IPS-18a (cell line): ENCODE results near the gene FER.

Experiments used
- H3K27ac ChIP-seq: one replicate; pipeline ENCODE4 v1.5.1; 2013; ENCODE audit warnings: low read length
- H3K27me3 ChIP-seq: one replicate; pipeline ENCODE4 v1.6.1; 2013; ENCODE audit warnings: mild to moderate bottlenecking, low read length; ENCODE audit not compliant: control insufficient read depth, insufficient read depth
- H3K36me3 ChIP-seq: one replicate; pipeline ENCODE4 v1.6.1; 2013; ENCODE audit warnings: low read depth, low read length; ENCODE audit not compliant: control insufficient read depth
- H3K4me1 ChIP-seq: one replicate; pipeline ENCODE4 v1.6.1; 2013; ENCODE audit warnings: low read depth, low read length; ENCODE audit not compliant: control insufficient read depth
- H3K4me3 ChIP-seq: one replicate; pipeline ENCODE4 v1.5.1; 2013; ENCODE audit warnings: low read length
- H3K9ac ChIP-seq: one replicate; pipeline ENCODE4 v1.6.1; 2013; ENCODE audit warnings: mild to moderate bottlenecking, low read length, moderate library complexity
- H3K9me3 ChIP-seq: one replicate; pipeline ENCODE4 v1.6.1; 2013; ENCODE audit warnings: low read depth, low read length; ENCODE audit not compliant: control insufficient read depth

Gene FER

GRCh38 chr5:109143031-109143430, 395.3 kb downstream of the FER start:
- no peak overlapping the region for H3K4me3 ChIP-seq
- no peaks in the 10 kb centered on the region for H3K4me1 ChIP-seq
- H3K36me3 ChIP-seq: no peaks in the 10 kb centered on the region
- H3K27me3 ChIP-seq: no peaks in the 10 kb centered on the region
- H3K9ac ChIP-seq: no peak overlapping the region
- H3K9me3 ChIP-seq: no peaks in the 10 kb centered on the region
- H3K27ac ChIP-seq: no peak overlapping the region

- no peak overlapping the region for H3K9ac ChIP-seq
- H3K9me3 ChIP-seq: no peaks in the 10 kb centered on the region
- H3K27ac ChIP-seq: no peak overlapping the region
- no peaks in the 10 kb centered on the region for H3K27me3 ChIP-seq
- no peak overlapping the region for H3K4me3 ChIP-seq
- no peaks in the 10 kb centered on the region for H3K4me1 ChIP-seq
- H3K36me3 ChIP-seq: no peaks in the 10 kb centered on the region
These were observed 397.4 kb downstream of the FER start for GRCh38 chr5:109145139-109145538.

GRCh38 chr5:109146591-109146990, 398.9 kb downstream of the FER start:
- no peaks in the 10 kb centered on the region for H3K4me1 ChIP-seq
- no peak overlapping the region for H3K27ac ChIP-seq
- H3K9ac ChIP-seq: no peak overlapping the region
- H3K27me3 ChIP-seq: no peaks in the 10 kb centered on the region
- H3K9me3 ChIP-seq: no peaks in the 10 kb centered on the region
- H3K4me3 ChIP-seq: no peak overlapping the region
- no peaks in the 10 kb centered on the region for H3K36me3 ChIP-seq

GRCh38 chr5:109152565-109152964, 404.9 kb downstream of the FER start:
- Histone ChIP-seq H3K9ac (no peak overlapping the region), H3K36me3 (no peaks in the 10 kb centered on the region), H3K9me3 (no peaks in the 10 kb centered on the region), H3K4me1 (no peaks in the 10 kb centered on the region), H3K4me3 (no peak overlapping the region), H3K27me3 (no peaks in the 10 kb centered on the region), H3K27ac (no peak overlapping the region)

- Histone ChIP-seq H3K4me1 (no peaks in the 10 kb centered on the region), H3K9ac (no peak overlapping the region), H3K9me3 (no peaks in the 10 kb centered on the region), H3K4me3 (no peak overlapping the region), H3K27ac (no peak overlapping the region), H3K36me3 (no peaks in the 10 kb centered on the region), H3K27me3 (no peaks in the 10 kb centered on the region)
These were observed 407.9 kb downstream of the FER start for GRCh38 chr5:109155625-109156024.

GRCh38 chr5:109156885-109157284, 409.2 kb downstream of the FER start:
- Histone ChIP-seq H3K9ac (no peak overlapping the region), H3K36me3 (no peaks in the 10 kb centered on the region), H3K4me3 (no peak overlapping the region), H3K4me1 (no peaks in the 10 kb centered on the region), H3K9me3 (no peaks in the 10 kb centered on the region), H3K27me3 (no peaks in the 10 kb centered on the region), H3K27ac (no peak overlapping the region)

- Histone ChIP-seq H3K27ac (no peak overlapping the region), H3K4me1 (no peaks in the 10 kb centered on the region), H3K9ac (no peak overlapping the region), H3K27me3 (no peaks in the 10 kb centered on the region), H3K4me3 (no peak overlapping the region), H3K9me3 (no peaks in the 10 kb centered on the region), H3K36me3 (no peaks in the 10 kb centered on the region)
These were observed 412.8 kb downstream of the FER start for GRCh38 chr5:109160468-109160867.

- H3K9ac ChIP-seq: no peak overlapping the region
- H3K27me3 ChIP-seq: no peaks in the 10 kb centered on the region
- no peaks in the 10 kb centered on the region for H3K36me3 ChIP-seq
- no peak overlapping the region for H3K4me3 ChIP-seq
- no peaks in the 10 kb centered on the region for H3K9me3 ChIP-seq
- no peak overlapping the region for H3K27ac ChIP-seq
- H3K4me1 ChIP-seq: no peaks in the 10 kb centered on the region
These were observed 414.4 kb downstream of the FER start for GRCh38 chr5:109161914-109162683.

GRCh38 chr5:109163336-109163735, 415.6 kb downstream of the FER start:
- H3K9ac ChIP-seq: no peak overlapping the region
- no peaks in the 10 kb centered on the region for H3K9me3 ChIP-seq
- peaks cover 8% of the 10 kb centered on the region for H3K4me1 ChIP-seq
- H3K36me3 ChIP-seq: no peaks in the 10 kb centered on the region
- H3K27me3 ChIP-seq: no peaks in the 10 kb centered on the region
- H3K27ac ChIP-seq: no peak overlapping the region
- H3K4me3 ChIP-seq: no peak overlapping the region

- H3K4me3 ChIP-seq: no peak overlapping the region
- no peak overlapping the region for H3K27ac ChIP-seq
- no peaks in the 10 kb centered on the region for H3K36me3 ChIP-seq
- H3K9ac ChIP-seq: no peak overlapping the region
- H3K9me3 ChIP-seq: no peaks in the 10 kb centered on the region
- H3K4me1 ChIP-seq: peaks cover 13% of the 10 kb centered on the region
- H3K27me3 ChIP-seq: no peaks in the 10 kb centered on the region
These were observed 416.3 kb downstream of the FER start for GRCh38 chr5:109164001-109164400.

- Histone ChIP-seq H3K27me3 (no peaks in the 10 kb centered on the region), H3K4me1 (peaks cover 29% of the 10 kb centered on the region), H3K9ac (no peak overlapping the region), H3K4me3 (no peak overlapping the region), H3K27ac (no peak overlapping the region), H3K36me3 (no peaks in the 10 kb centered on the region), H3K9me3 (no peaks in the 10 kb centered on the region)
These were observed 419.9 kb downstream of the FER start for GRCh38 chr5:109167586-109167985.

GRCh38 chr5:109168151-109168550, 420.5 kb downstream of the FER start:
- Histone ChIP-seq H3K27ac (no peak overlapping the region), H3K36me3 (no peaks in the 10 kb centered on the region), H3K9ac (no peak overlapping the region), H3K4me1 (peaks cover 29% of the 10 kb centered on the region), H3K4me3 (no peak overlapping the region), H3K9me3 (no peaks in the 10 kb centered on the region), H3K27me3 (no peaks in the 10 kb centered on the region)
